DLD1 (cell line): ENCODE data around the gene PAPOLA.
"Not testable (repeated sequence)": the region's sequence is repeated elsewhere in the genome, so short reads cannot be mapped to it uniquely, and the experiment has no call there.

ENCODE experiments used
- in situ Hi-C: cut with HindIII; loops from 2 replicates; pipeline ENCODE4 v1.10.0; 2017; ENCODE audit warnings: low sequenced_read_pairs

The PAPOLA gene

GRCh38 chr14:96501740-96502620 is at the start of gene PAPOLA:
PAPOLA (plus strand) TSS chr14:96502382; CDS start chr14:96502593, 211 bp downstream.
- in situ Hi-C loops = no loop called here

GRCh38 chr14:96452684-96453083 is 49.5 kb upstream of the PAPOLA start:
- in situ Hi-C loops = no loop called here

GRCh38 chr14:96455588-96455987 is 46.6 kb upstream of the PAPOLA start:
- in situ Hi-C loops = no loop called here

GRCh38 chr14:96459851-96460250 is 42.3 kb upstream of the PAPOLA start:
- in situ Hi-C loops = no loop called here

- in situ Hi-C loops = no loop called here
These were observed 40.0 kb upstream of the PAPOLA start for GRCh38 chr14:96461950-96462798.

- in situ Hi-C loops = no loop called here
These were observed 38.0 kb upstream of the PAPOLA start for GRCh38 chr14:96464136-96464535.

GRCh38 chr14:96466918-96467317 is 35.3 kb upstream of the PAPOLA start:
- in situ Hi-C loops = no loop called here

GRCh38 chr14:96470331-96470730 is 31.9 kb upstream of the PAPOLA start:
- in situ Hi-C loops = no loop called here

GRCh38 chr14:96470967-96471366 is 31.2 kb upstream of the PAPOLA start:
- in situ Hi-C loops = not testable (repeated sequence)

GRCh38 chr14:96478119-96478518 is 24.1 kb upstream of the PAPOLA start:
- in situ Hi-C loops = no loop called here

- in situ Hi-C loops = no loop called here
These were observed 22.6 kb upstream of the PAPOLA start for GRCh38 chr14:96479435-96480146.

GRCh38 chr14:96481731-96482314 is 20.4 kb upstream of the PAPOLA start:
- in situ Hi-C loops = no loop called here

- in situ Hi-C loops = no loop called here
These were observed 19.2 kb upstream of the PAPOLA start for GRCh38 chr14:96482986-96483385.

- in situ Hi-C loops = no loop called here
These were observed 17.8 kb upstream of the PAPOLA start for GRCh38 chr14:96484399-96484798.

- in situ Hi-C loops = no loop called here
These were observed 15.5 kb upstream of the PAPOLA start for GRCh38 chr14:96486705-96487104.

GRCh38 chr14:96489327-96489726 is 12.9 kb upstream of the PAPOLA start:
- in situ Hi-C loops = no loop called here

GRCh38 chr14:96493178-96493577 is 9.0 kb upstream of the PAPOLA start:
- in situ Hi-C loops = no loop called here

GRCh38 chr14:96494331-96494730 is 7.9 kb upstream of the PAPOLA start:
- in situ Hi-C loops = no loop called here

GRCh38 chr14:96497087-96497486 is 5.1 kb upstream of the PAPOLA start:
- in situ Hi-C loops = no loop called here

GRCh38 chr14:96497586-96497985 is 4.6 kb upstream of the PAPOLA start:
- in situ Hi-C loops = no loop called here

GRCh38 chr14:96501217-96501739 is 904 bp upstream of the PAPOLA start:
- in situ Hi-C loops = no loop called here
